ENCODE results near the gene OR2L5.

- TF ChIP-seq CTCF (IDR thresholded peaks at IDR 0.05) (no peak), EP300 (IDR thresholded peaks at IDR 0.05) (no peak), POLR2A (IDR thresholded peaks at IDR 0.05) (no peak)
Measured at GRCh38 chr1:248065604-248066003, 52.1 kb downstream of the OR2L5 start.
